ENCODE results near the gene MEGF6.

MEGF6 gene

DNA sequence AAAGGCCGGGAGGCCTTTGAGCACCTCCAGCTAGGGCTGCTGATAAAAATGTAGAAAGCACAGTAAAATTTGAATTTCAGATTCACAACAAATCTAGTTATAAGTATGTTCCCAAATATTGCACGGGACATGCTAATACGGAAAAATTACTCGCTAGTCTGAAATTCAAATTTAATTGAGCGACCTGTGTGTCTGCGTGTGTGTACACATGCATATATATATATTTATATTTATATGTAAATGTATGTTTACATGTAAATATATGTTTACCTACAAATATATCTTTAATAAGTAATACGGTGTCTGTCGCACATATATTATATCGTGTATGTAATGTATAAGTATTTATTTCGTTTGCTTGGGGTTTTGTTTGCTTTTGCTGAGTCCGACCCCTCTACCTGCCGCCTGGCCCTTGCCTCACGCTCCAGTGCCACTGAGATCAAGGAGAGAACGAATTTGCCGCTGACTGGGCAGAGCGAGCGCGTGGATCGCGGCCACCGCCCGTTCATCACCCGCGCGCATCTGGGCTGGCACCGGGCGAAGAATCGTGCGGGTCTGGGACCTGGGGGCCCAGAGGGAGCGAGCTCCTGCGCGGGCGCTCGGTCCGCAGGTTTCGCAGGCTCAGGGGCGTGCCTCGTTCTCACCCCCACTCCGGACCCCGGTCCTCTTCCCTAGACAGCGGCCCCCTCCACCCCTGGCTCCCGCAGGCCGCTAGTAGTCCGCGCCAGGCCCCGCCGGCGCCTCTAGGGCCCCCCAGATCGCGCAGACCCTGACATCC lies 39.1 kb upstream of the MEGF6 start:
- H3K4me3 ChIP-seq (ENCODE audit: low read depth, low read length), result peak overlapping the region; percentile 83
- TF ChIP-seq, protein P1, sequence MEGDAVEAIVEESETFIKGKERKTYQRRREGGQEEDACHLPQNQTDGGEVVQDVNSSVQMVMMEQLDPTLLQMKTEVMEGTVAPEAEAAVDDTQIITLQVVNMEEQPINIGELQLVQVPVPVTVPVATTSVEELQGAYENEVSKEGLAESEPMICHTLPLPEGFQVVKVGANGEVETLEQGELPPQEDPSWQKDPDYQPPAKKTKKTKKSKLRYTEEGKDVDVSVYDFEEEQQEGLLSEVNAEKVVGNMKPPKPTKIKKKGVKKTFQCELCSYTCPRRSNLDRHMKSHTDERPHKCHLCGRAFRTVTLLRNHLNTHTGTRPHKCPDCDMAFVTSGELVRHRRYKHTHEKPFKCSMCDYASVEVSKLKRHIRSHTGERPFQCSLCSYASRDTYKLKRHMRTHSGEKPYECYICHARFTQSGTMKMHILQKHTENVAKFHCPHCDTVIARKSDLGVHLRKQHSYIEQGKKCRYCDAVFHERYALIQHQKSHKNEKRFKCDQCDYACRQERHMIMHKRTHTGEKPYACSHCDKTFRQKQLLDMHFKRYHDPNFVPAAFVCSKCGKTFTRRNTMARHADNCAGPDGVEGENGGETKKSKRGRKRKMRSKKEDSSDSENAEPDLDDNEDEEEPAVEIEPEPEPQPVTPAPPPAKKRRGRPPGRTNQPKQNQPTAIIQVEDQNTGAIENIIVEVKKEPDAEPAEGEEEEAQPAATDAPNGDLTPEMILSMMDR (conservative IDR thresholded peaks at IDR 0.05; ENCODE audit: low read depth, low read length), result no peak
- no peak for DNase-seq (ENCODE audit: low read depth)

DNA sequence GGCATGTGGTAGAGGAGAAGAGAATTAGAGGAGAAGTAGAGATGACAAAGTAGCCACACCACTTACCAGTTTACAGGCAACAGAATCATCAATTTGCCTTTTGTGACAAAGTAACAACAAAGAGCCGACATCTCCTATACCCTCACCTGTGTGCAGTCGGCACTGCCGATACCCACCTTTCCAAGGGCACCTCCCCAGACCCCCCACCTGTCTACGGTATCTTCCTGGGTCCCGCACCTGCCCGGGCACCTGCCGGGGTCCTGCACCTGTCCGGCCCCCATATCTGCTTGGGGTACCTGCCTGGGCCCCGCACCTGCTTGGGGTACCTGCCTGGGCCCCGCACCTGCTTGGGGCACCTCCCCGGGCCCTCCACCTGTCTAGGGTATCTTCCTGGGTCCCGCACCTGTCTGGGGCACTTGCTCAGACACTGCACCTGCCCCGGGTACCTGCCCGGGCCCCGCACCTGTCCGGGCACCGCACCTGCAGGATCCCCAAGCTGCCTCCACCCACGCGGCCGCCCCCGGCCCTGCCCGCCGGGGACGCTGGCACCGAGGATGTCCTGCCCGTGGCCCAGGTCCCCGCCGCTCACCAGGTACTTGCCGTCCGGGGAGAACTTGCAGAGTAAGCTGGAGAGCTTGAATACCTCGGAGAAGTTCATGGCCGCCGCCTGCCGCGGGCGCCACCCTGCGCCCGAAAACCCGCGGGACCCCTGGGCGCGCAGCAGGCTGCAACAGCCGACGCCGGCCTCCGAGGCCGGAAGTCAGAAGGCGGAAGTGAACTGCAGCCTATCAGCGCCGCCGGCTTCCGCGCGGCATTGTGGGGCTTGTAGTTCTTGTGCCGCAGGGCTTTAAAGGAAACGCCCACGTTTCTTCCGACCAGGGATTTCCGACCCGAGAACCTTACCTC lies 38.3 kb upstream of the MEGF6 start, which contains the start of gene WRAP73:
WRAP73 (minus strand) TSS at position 762 of the 906 bp plus-strand sequence; CDS start at position 658, 104 bp downstream.
- H3K4me3 ChIP-seq (ENCODE audit: low read depth, low read length), result peak within 1 kb of the TSS; percentile 83
- DNase-seq (ENCODE audit: low read depth), result peak; percentile 93
- TF ChIP-seq, protein P1 (conservative IDR thresholded peaks at IDR 0.05; ENCODE audit: low read depth, low read length), result no peak

DNA sequence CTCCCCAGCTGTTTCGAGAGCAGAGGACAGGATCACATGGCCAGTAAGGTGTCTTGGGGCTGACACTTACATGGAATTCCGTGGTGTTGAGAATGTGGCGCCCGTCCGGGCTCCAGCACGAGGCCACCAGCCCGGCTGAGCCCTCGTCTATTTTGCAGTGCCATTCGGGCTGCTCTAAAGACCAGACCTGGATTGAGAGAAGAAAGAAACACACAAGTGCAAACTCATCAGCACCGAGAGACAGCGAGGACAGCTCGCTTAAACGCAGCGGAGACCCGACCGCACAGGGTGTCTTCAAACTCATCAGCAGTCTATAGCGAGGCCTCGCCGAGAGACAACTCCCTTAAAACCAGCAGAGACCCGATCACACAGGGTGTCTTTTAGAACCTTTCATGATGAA lies 35.3 kb upstream of the MEGF6 start:
- no peak overlapping the region for H3K4me3 ChIP-seq (ENCODE audit: low read depth, low read length)
- DNase-seq (ENCODE audit: low read depth), result no peak
- TF ChIP-seq, protein P1 (conservative IDR thresholded peaks at IDR 0.05; ENCODE audit: low read depth, low read length), result no peak

DNA sequence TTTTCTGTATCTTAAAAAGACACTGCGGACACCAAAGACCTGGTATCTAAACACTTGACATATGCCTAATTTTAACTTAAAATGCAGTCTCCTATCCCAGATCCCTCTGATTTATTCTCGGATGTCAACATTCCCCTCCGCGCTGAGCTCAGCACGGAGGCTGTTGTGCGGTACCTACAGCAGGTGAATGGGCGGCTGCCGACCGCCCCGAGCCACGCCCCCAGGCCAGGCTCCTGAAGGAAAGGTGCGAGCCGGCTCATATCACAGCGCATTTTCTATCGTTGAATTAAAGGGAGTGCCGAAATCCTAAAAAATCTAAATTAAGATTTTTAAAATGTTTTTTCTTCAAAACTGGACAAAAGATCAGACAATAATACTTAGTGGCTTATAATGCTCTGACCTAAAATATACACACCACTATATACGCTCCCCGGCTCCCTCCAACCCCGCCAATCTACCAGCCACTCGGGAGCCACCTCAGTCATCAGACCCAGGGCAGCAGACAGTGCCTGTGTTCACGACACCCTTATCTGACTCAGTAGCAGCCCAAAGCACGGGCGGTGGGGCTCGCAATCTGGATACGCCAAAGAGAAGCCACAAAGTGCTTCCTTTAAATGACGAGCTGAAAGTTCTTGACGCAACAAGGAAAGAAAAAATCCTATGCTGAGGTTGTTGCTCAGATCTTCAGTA lies 34.5 kb upstream of the MEGF6 start:
- DNase-seq (ENCODE audit: low read depth), result no peak
- TF ChIP-seq, protein P1 (conservative IDR thresholded peaks at IDR 0.05; ENCODE audit: low read depth, low read length), result no peak
- no peak overlapping the region for H3K4me3 ChIP-seq (ENCODE audit: low read depth, low read length)

DNA sequence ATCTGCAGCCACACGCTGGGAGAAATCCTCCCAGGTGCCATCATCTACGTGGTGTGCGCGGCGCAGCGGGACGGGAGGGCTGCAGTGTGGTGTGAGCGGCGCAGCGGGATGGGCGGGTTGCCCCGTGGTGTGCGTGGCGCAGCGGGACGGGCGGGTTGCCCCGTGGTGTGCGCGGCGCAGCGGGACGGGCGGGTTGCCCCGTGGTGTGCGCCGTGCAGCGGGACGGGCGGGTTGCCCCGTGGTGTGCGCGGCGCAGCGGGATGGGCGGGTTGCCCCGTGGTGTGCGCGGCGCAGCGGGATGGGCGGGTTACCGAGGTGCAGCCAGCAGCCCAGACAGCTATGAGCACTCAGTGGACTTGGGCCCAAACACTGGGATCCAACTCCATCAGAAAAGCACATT lies 33.9 kb upstream of the MEGF6 start:
- H3K4me3 ChIP-seq (ENCODE audit: low read depth, low read length), result no peak overlapping the region
- DNase-seq (ENCODE audit: low read depth), result no peak
- TF ChIP-seq, protein P1 (conservative IDR thresholded peaks at IDR 0.05; ENCODE audit: low read depth, low read length), result no peak

DNA sequence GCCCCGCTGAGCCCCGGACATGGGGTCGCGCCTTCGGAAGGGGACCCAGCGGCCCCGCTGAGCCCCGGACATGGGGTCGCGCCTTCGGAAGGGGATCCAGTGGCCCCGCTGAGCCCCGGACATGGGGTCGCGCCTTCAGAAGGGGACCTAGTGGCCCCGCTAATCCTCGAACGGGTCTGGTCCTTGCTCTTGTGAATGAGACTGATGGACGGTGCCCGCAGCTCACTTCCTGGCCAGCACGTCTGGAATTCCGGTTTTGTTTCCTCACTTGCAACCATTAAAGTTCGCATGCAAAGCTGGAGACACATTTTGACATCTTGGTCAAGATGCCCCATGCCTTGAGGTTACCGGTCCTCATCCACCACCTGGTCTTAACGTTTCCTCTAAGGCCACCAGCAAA lies 33.0 kb upstream of the MEGF6 start:
- DNase-seq (ENCODE audit: low read depth), result no peak
- TF ChIP-seq, protein P1 (conservative IDR thresholded peaks at IDR 0.05; ENCODE audit: low read depth, low read length), result no peak
- H3K4me3 ChIP-seq (ENCODE audit: low read depth, low read length), result no peak overlapping the region
